T-helper 2 cell treated with Interferon-gamma antibody and Interleukin-4, amounts not matched to agents 100 ng/mL and 5 ng/mL, for 36 hours (primary cell): ENCODE measurements around the gene ARHGAP10. TPM values are rescaled to one million over a fixed set of nuclear protein-coding genes. Genes with fewer than 3 reads are reported as not detected.

Experiments
- intact Hi-C: fragments of 100-400 bp; cut with micrococcal nuclease; formaldehyde crosslinking; loops from one replicate; pipeline ENCODE4 v1.15.1; 2023
- total RNA-seq: library from RNA; stranded (reverse); gene quantifications from 2 replicates; pipeline ENCODE4 v1.2.3, GENCODE V29; 2022

ARHGAP10 gene
- total RNA-seq, 1 donor from 2014 or later = 21.7 TPM

GRCh38 chr4:147941373-147941772 lies 209.5 kb downstream of the ARHGAP10 start:
- intact Hi-C loops = loop anchor here (5.0 kb wide), 1 partner anchor 276 kb away; no protein-coding TSS in a partner anchor

- intact Hi-C loops = loop anchor here (5.0 kb wide), 1 partner anchor 275 kb away; no protein-coding TSS in a partner anchor
Measured at GRCh38 chr4:147942729-147943128, 210.8 kb downstream of the ARHGAP10 start.

- intact Hi-C loops = loop anchor here (5.0 kb wide), 1 partner anchor 274 kb away; no protein-coding TSS in a partner anchor
Measured at GRCh38 chr4:147943159-147943638, 211.3 kb downstream of the ARHGAP10 start.

GRCh38 chr4:147944249-147944648 lies 212.4 kb downstream of the ARHGAP10 start:
- intact Hi-C loops = loop anchor here (5.0 kb wide), 1 partner anchor 273 kb away; no protein-coding TSS in a partner anchor

- intact Hi-C loops = loop anchor here (5.0 kb wide), 1 partner anchor 273 kb away; no protein-coding TSS in a partner anchor
Measured at GRCh38 chr4:147944670-147945260, 212.9 kb downstream of the ARHGAP10 start.

- intact Hi-C loops = no loop called here
Measured at GRCh38 chr4:147948336-147948735, 216.4 kb downstream of the ARHGAP10 start.

- intact Hi-C loops = no loop called here
Measured at GRCh38 chr4:147950261-147950660, 218.4 kb downstream of the ARHGAP10 start.

GRCh38 chr4:147950841-147951240 lies 219.0 kb downstream of the ARHGAP10 start:
- intact Hi-C loops = no loop called here

- intact Hi-C loops = no loop called here
Measured at GRCh38 chr4:147954850-147955249, 223.0 kb downstream of the ARHGAP10 start.

- intact Hi-C loops = no loop called here
Measured at GRCh38 chr4:147955827-147956558, 224.1 kb downstream of the ARHGAP10 start.

- intact Hi-C loops = no loop called here
Measured at GRCh38 chr4:147957446-147957845, 225.6 kb downstream of the ARHGAP10 start.

GRCh38 chr4:147958057-147958456 lies 226.2 kb downstream of the ARHGAP10 start:
- intact Hi-C loops = no loop called here

- intact Hi-C loops = no loop called here
Measured at GRCh38 chr4:147958489-147959065, 226.7 kb downstream of the ARHGAP10 start.

GRCh38 chr4:147960971-147961370 lies 229.1 kb downstream of the ARHGAP10 start:
- intact Hi-C loops = no loop called here

GRCh38 chr4:147963839-147964238 lies 232.0 kb downstream of the ARHGAP10 start:
- intact Hi-C loops = no loop called here

- intact Hi-C loops = no loop called here
Measured at GRCh38 chr4:147964266-147964880, 232.5 kb downstream of the ARHGAP10 start.

- intact Hi-C loops = no loop called here
Measured at GRCh38 chr4:147965056-147965455, 233.2 kb downstream of the ARHGAP10 start.

- intact Hi-C loops = no loop called here
Measured at GRCh38 chr4:147965873-147966272, 234.0 kb downstream of the ARHGAP10 start.

- intact Hi-C loops = no loop called here
Measured at GRCh38 chr4:147968641-147969040, 236.8 kb downstream of the ARHGAP10 start.

GRCh38 chr4:147969573-147970385 lies 237.9 kb downstream of the ARHGAP10 start:
- intact Hi-C loops = no loop called here

GRCh38 chr4:147971116-147971515 lies 239.2 kb downstream of the ARHGAP10 start:
- intact Hi-C loops = no loop called here
